Activated naive CD4-positive, alpha-beta T cell treated with anti-CD3 and anti-CD28 coated beads for 36 hours (primary cell): ENCODE results near the gene PRSS2. TPM values are rescaled to one million over a fixed set of nuclear protein-coding genes. Genes with fewer than 3 reads are reported as not detected.
"Not testable (repeated sequence)": the region's sequence is repeated elsewhere in the genome, so short reads cannot be mapped to it uniquely, and the experiment has no call there.

Source experiments
- CTCF ChIA-PET: fragments of 350-600 bp; sonication (Branson Sonifier 250); formaldehyde crosslinking; loops from one replicate; lab custom pipeline; 2021; ENCODE audit warnings: antibody characterized with exemption; lab: Charles Lee
- DNase-seq: peaks from one replicate; pipeline ENCODE4 v3.0.0-alpha.2; 2020
- H3K27ac Mint-ChIP-seq: one replicate; pipeline ENCODE4 v1.8.0; 2021; ENCODE audit warnings: mild to moderate bottlenecking, mixed read lengths
- H3K27me3 Mint-ChIP-seq: one replicate; pipeline ENCODE4 v1.8.0; 2021; ENCODE audit warnings: low read depth, mixed read lengths
- H3K36me3 Mint-ChIP-seq: one replicate; pipeline ENCODE4 v1.8.0; 2021; ENCODE audit warnings: low read depth, mixed read lengths
- H3K4me1 Mint-ChIP-seq: one replicate; pipeline ENCODE4 v1.8.0; 2021; ENCODE audit warnings: low read depth, mixed read lengths
- H3K4me3 Mint-ChIP-seq: one replicate; pipeline ENCODE4 v1.8.0; 2021; ENCODE audit warnings: mild to moderate bottlenecking, moderate library complexity, mixed read lengths
- H3K9me3 Mint-ChIP-seq: one replicate; pipeline ENCODE4 v1.8.0; 2021; ENCODE audit warnings: mixed read lengths
- intact Hi-C: fragments of 100-400 bp; cut with micrococcal nuclease; formaldehyde crosslinking; loops from one replicate; pipeline ENCODE4 v1.15.1; 2023
- total RNA-seq, 2 experiments: library from RNA; stranded (reverse); gene quantifications; one replicate each; pipeline ENCODE4 v1.2.3, GENCODE V29; 2021

PRSS2 gene
- total RNA-seq, 2 experiments from 2014 or later = 0.50 TPM; not detected in 1

- H3K4me3 Mint-ChIP-seq = no peak overlapping the region
- H3K4me1 Mint-ChIP-seq = no peaks in the 10 kb centered on the region
- H3K27me3 Mint-ChIP-seq = no peaks in the 10 kb centered on the region
- no peak for DNase-seq
- H3K27ac Mint-ChIP-seq = no peak overlapping the region
- H3K36me3 Mint-ChIP-seq = no peaks in the 10 kb centered on the region
- CTCF ChIA-PET = no interaction called here
- intact Hi-C loops = no loop called here
- no peaks in the 10 kb centered on the region for H3K9me3 Mint-ChIP-seq
Measured at GRCh38 chr7:142750321-142750938, 20.3 kb upstream of the PRSS2 start.

- CTCF ChIA-PET, H3K4me3 Mint-ChIP-seq, H3K9me3 Mint-ChIP-seq, intact Hi-C loops, H3K27ac Mint-ChIP-seq, H3K27me3 Mint-ChIP-seq, DNase-seq, H3K36me3 Mint-ChIP-seq, H3K4me1 Mint-ChIP-seq: not testable (repeated sequence)
Measured at GRCh38 chr7:142751526-142752175, 19.1 kb upstream of the PRSS2 start.

DNA sequence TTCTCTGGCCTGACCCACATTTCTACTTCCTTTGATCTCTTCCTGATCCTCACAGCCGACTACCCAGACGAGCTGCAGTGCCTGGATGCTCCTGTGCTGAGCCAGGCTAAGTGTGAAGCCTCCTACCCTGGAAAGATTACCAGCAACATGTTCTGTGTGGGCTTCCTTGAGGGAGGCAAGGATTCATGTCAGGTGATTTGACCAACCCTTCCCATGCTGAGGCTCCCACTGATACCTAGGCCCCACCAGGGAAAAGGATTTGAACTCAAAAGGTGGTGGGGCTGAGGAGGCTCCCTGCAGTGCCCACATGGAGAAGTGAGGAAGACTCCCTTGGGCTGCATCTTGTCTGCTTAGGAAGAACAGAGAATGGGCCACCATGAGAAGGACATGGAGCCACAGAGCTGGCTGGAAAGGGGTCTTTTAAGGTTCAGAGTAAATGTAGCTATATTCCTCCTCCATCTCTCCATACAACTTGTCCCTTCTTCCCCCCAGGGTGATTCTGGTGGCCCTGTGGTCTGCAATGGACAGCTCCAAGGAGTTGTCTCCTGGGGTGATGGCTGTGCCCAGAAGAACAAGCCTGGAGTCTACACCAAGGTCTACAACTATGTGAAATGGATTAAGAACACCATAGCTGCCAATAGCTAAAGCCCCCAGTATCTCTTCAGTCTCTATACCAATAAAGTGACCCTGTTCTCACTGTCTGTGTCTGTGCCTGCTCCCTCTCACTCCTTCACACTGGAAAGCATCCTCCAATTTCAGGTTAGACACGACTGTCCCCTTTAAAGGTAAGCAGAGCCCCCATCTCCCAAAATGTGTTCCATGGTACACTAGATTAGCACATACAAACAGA is 18.2 kb upstream of the PRSS2 start:
- CTCF ChIA-PET = interaction anchor here (0.6 kb wide), 1 partner anchor 1880 kb away, joined by 3 read pairs; no protein-coding TSS in a partner anchor
- no peak overlapping the region for H3K27ac Mint-ChIP-seq
- no peak overlapping the region for H3K4me3 Mint-ChIP-seq

DNA sequence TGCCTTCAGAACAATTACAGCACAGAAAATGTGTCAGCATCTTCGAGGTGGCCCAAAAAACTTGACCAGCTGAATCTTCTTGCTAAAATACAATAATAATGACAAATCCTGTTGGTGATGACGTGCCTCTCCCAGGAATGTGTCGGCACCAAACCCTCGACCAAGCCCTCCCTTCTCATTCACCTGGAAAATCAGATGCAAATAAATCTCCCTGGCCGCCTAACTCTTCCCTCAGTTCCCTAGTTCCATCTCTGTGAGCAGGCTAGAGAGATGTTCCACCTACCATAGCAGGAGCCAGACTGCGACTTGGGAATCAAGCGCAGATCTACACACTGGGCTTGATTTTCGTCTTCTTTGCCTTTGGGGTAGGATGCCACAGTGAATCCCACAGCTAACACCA is 17.4 kb upstream of the PRSS2 start:
- Mint-ChIP-seq H3K27me3 (no peaks in the 10 kb centered on the region), H3K9me3 (no peaks in the 10 kb centered on the region), H3K4me3 (no peak overlapping the region), H3K4me1 (no peaks in the 10 kb centered on the region), H3K36me3 (no peaks in the 10 kb centered on the region), H3K27ac (no peak overlapping the region)
- intact Hi-C loops = no loop called here
- DNase-seq = no peak
- CTCF ChIA-PET = interaction anchor here (0.6 kb wide), 1 partner anchor 1881 kb away, joined by 3 read pairs; no protein-coding TSS in a partner anchor

More for the DNA sequence above, 18.2 kb upstream of the PRSS2 start:
- Mint-ChIP-seq H3K9me3 (no peaks in the 10 kb centered on the region), H3K36me3 (no peaks in the 10 kb centered on the region), H3K27me3 (no peaks in the 10 kb centered on the region), H3K4me1 (no peaks in the 10 kb centered on the region)
- no peak for DNase-seq
- intact Hi-C loops = no loop called here

- H3K27ac Mint-ChIP-seq, intact Hi-C loops, H3K27me3 Mint-ChIP-seq, DNase-seq, H3K4me3 Mint-ChIP-seq, H3K36me3 Mint-ChIP-seq, H3K9me3 Mint-ChIP-seq, H3K4me1 Mint-ChIP-seq, CTCF ChIA-PET: not testable (repeated sequence)
Measured at GRCh38 chr7:142753925-142754491, 16.8 kb upstream of the PRSS2 start.

- CTCF ChIA-PET = interaction anchor here (0.6 kb wide), 1 partner anchor 16 kb away, joined by 3 read pairs; no protein-coding TSS in a partner anchor
Measured at GRCh38 chr7:142754681-142755575, 15.8 kb upstream of the PRSS2 start.

DNA sequence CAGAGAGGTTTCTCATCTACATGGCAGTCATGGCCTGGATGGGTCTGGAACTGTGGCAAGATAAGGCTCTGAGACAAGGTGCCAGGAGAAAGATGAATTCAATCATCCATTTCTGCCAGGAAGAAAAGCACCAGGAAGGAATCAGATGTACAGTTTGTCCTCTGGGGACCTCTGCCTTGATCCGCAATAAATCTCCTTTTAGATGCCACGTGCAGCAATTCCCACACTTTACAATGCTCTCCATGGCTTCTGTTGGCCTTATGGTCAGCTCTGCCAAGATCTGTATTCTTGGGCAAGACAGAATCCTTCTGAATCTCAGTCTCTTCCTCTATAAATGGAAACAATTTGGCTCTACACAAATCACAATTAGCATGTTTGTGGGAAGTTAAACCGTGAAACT is 12.5 kb upstream of the PRSS2 start:
- H3K27me3 Mint-ChIP-seq, CTCF ChIA-PET, H3K36me3 Mint-ChIP-seq, DNase-seq, H3K27ac Mint-ChIP-seq, H3K9me3 Mint-ChIP-seq, H3K4me3 Mint-ChIP-seq, H3K4me1 Mint-ChIP-seq, intact Hi-C loops: not testable (repeated sequence)

More at GRCh38 chr7:142754681-142755575, 15.8 kb upstream of the PRSS2 start:
- no peaks in the 10 kb centered on the region for H3K27me3 Mint-ChIP-seq
- no peak overlapping the region for H3K4me3 Mint-ChIP-seq
- no peaks in the 10 kb centered on the region for H3K9me3 Mint-ChIP-seq
- no peak for DNase-seq
- intact Hi-C loops = no loop called here
- H3K4me1 Mint-ChIP-seq = peaks cover 7% of the 10 kb centered on the region
- H3K27ac Mint-ChIP-seq = no peak overlapping the region
- no peaks in the 10 kb centered on the region for H3K36me3 Mint-ChIP-seq

GRCh38 chr7:142759433-142759832 is 11.3 kb upstream of the PRSS2 start:
- peaks cover 7% of the 10 kb centered on the region for H3K4me1 Mint-ChIP-seq
- no peaks in the 10 kb centered on the region for H3K27me3 Mint-ChIP-seq
- no peak overlapping the region for H3K27ac Mint-ChIP-seq
- H3K9me3 Mint-ChIP-seq = no peaks in the 10 kb centered on the region
- intact Hi-C loops = no loop called here
- no peak for DNase-seq
- H3K4me3 Mint-ChIP-seq = no peak overlapping the region
- H3K36me3 Mint-ChIP-seq = no peaks in the 10 kb centered on the region
- CTCF ChIA-PET = interaction anchor here (1.0 kb wide), 1 partner anchor 135 kb away, joined by 3 read pairs; no protein-coding TSS in a partner anchor

GRCh38 chr7:142760071-142760642 is 10.6 kb upstream of the PRSS2 start:
- no peaks in the 10 kb centered on the region for H3K9me3 Mint-ChIP-seq
- H3K4me3 Mint-ChIP-seq = no peak overlapping the region
- intact Hi-C loops = no loop called here
- H3K4me1 Mint-ChIP-seq = peaks cover 7% of the 10 kb centered on the region
- CTCF ChIA-PET = interaction anchor here (1.0 kb wide), 1 partner anchor 135 kb away, joined by 3 read pairs; no protein-coding TSS in a partner anchor
- no peak for DNase-seq
- H3K27me3 Mint-ChIP-seq = no peaks in the 10 kb centered on the region
- H3K27ac Mint-ChIP-seq = no peak overlapping the region
- H3K36me3 Mint-ChIP-seq = no peaks in the 10 kb centered on the region

- H3K9me3 Mint-ChIP-seq, H3K4me1 Mint-ChIP-seq, H3K27ac Mint-ChIP-seq, H3K4me3 Mint-ChIP-seq, H3K27me3 Mint-ChIP-seq, CTCF ChIA-PET, DNase-seq, intact Hi-C loops, H3K36me3 Mint-ChIP-seq: not testable (repeated sequence)
Measured at GRCh38 chr7:142761606-142762005, 9.2 kb upstream of the PRSS2 start.

GRCh38 chr7:142762104-142762503 is 8.7 kb upstream of the PRSS2 start:
- Mint-ChIP-seq H3K27me3 (no peaks in the 10 kb centered on the region), H3K4me1 (peaks cover 7% of the 10 kb centered on the region), H3K4me3 (no peak overlapping the region), H3K9me3 (no peaks in the 10 kb centered on the region), H3K36me3 (no peaks in the 10 kb centered on the region), H3K27ac (no peak overlapping the region)
- DNase-seq = no peak
- CTCF ChIA-PET = interaction anchor here (0.7 kb wide), 1 partner anchor 247 kb away, joined by 3 read pairs; no protein-coding TSS in a partner anchor
- intact Hi-C loops = no loop called here
